Right ventricle myocardium inferior (tissue), 1 donor: ENCODE measurements around the gene LLGL2. TPM values are rescaled to one million over a fixed set of nuclear protein-coding genes. Genes with fewer than 3 reads are reported as not detected.

Experiments used
- ATAC-seq: fragments of 200-7000 bp; cut with Tn5 transposase; one replicate; pipeline ENCODE4 v1.9.1; 2020; ENCODE audit warnings: mild to moderate bottlenecking, moderate library complexity
- DNase-seq: peaks from one replicate; pipeline ENCODE4 v3.0.0; 2021; ENCODE audit errors: missing footprints
- intact Hi-C: fragments of 100-400 bp; cut with DNase I; formaldehyde crosslinking; loops from one replicate; pipeline ENCODE4 v1.11.0; 2022
- total RNA-seq: library from RNA; stranded (reverse); fragmentation: NEBNext Ultra II Directional; extraction: Animal tissue kit (Norgen Biotek cat#: 25700); gene quantifications from one replicate; pipeline ENCODE4 v1.2.1, GENCODE V29; 2021
- donor health status: DM: no; HTN: yes; CAD: no; lungs with severe emphysema.

LLGL2 gene
- total RNA-seq, 1 donor from 2014 or later: 4.1 TPM

- ATAC-seq (no peak), DNase-seq (no peak)
- intact Hi-C loops: no loop called here
These were observed 14.7 kb downstream of the LLGL2 start for GRCh38 chr17:75539967-75540729.

GRCh38 chr17:75540923-75541503 is 15.5 kb downstream of the LLGL2 start:
- ATAC-seq: no peak
- intact Hi-C loops: no loop called here
- no peak for DNase-seq

DNA sequence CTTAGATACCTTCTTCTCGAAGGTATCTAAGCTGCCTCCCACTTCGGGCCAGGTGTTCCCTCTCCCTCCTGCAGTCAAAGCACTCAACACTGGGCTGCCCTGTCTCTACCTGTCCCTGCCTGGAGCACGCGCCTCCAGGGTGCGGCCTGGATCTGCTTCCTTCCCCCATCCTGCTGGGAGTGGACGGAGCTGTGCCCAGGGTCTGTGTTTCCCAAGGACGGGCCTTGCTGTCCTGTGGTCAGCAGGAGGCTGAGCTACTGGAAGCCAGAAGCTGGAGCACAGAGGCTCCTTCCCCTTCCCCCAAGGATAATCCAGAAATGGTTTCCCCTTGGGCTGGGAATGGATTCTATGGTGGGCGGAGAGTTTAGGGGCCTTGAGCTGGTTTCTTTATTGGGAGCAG is 16.7 kb downstream of the LLGL2 start:
- DNase-seq (no peak), ATAC-seq (no peak)
- intact Hi-C loops: no loop called here

DNA sequence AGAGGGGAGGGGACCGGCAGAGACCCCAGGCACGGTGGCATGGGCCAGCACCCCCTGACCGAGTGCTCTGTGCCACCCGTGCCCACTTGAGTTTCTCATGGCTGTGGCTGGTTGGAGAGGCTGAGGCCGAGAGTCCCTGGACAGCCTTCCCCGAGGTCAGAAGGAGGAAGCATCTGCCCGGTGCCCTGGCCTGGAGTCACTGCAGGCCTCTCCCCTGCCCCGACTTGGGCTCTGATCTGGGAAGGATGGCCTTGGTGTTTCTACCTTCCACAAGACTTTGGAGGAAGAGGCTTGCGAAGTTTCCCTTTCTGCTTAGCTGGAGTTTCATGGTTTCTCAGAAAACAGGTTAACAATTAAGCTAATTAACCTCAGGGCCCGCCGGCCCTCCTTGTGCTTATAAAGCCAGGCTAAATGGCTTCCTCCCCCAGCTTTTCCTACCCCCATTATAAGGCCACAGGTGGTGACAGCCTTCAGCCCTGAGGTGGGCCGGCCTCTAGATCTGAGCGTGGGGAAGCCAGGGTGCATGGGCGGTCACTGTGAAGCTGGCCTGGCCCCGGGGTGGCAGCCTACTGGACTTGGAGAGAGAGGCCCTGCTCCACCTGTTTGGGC is 17.3 kb downstream of the LLGL2 start:
- no peak for ATAC-seq
- intact Hi-C loops: no loop called here

DNA sequence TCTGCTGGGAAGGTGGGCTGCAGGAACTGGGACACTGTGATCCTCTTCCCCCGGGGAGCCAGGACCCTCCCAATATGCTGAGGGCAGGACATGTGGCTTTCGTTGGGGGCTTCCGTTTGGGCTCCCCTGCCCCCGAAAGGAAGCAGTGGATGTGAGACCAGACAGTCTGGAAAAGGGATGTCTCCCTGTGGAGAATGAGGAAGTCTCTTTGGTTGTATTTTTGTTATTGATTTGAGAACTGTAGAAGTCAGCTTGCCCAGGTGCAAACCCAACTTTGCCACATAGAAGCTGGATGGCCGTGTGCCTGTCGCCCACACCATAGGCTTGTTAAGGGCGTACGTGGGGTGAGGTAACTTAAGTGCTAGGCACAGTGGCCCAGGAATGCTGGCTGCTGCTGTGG is 18.8 kb downstream of the LLGL2 start:
- intact Hi-C loops: no loop called here
- ATAC-seq (no peak), DNase-seq (no peak)

More for the DNA sequence above, 17.3 kb downstream of the LLGL2 start:
- DNase-seq: peak; percentile 54

DNA sequence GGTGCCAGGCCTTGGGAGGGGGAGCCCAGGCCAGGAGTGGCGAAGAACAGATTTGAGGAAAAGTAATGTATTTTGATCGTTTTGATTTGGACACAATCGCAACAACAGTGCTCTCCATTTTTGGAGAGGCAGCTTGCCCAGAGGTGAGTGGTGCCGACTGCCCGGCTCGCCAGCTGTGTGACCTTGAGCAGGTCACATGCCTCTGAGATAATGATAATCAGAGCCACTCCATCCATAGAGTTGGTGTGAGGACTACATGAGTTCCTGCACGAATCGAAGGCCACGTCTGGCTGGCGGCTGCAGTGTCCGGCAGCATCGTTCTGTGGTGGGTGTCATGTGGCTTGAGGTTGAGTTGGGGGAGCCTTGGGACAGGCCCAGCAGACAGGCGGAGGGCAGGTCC is 20.7 kb downstream of the LLGL2 start:
- intact Hi-C loops: no loop called here
- ATAC-seq: no peak

GRCh38 chr17:75547091-75547490 is 21.6 kb downstream of the LLGL2 start:
- intact Hi-C loops: no loop called here
- no peak for ATAC-seq
- peak; percentile 6 for DNase-seq

More for the DNA sequence above, 20.7 kb downstream of the LLGL2 start:
- DNase-seq: peak; percentile 69

GRCh38 chr17:75548813-75549212 is 23.3 kb downstream of the LLGL2 start:
- DNase-seq: peak; percentile 22
- no peak for ATAC-seq
- intact Hi-C loops: no loop called here

GRCh38 chr17:75549246-75550138 is 24.0 kb downstream of the LLGL2 start:
- intact Hi-C loops: no loop called here
- DNase-seq (peak; percentile 58), ATAC-seq (peak; percentile 64)

DNA sequence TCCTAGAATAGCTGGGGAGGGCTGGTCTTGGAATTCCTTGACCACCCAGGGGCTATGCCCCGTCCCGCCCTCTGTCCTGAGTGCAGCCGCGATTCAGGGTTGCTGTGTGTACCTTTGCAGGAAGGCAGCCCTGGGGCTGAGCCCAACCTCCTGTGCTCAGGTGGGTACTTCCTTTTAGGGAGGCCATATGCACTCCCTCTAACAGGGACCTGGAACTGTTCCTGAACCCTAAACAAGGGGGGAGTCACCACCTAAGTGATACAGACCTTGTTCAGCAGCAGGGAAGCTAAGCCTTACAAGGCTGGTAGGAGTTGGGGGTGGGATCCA is 24.6 kb downstream of the LLGL2 start:
- DNase-seq (peak; percentile 44), ATAC-seq (no peak)
- intact Hi-C loops: no loop called here

DNA sequence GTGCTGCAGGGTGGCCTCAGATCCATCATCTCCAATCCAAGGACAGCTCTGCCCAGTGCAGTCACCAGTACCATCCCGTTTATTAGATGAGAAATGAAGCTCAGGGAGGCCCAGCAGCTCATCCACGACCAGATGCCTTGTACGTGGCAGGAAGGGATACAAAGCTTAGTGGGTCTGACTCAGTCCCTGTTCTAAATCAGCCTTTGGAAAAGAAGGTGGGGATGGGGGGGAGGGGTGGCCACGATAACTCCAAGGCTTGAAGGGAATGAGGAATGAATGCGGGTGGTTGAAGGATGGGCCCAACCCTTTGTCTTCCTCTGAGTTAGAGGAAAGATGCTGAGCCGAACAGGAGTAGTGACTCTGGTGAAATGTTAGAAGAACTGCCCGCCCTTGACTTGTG is 25.8 kb downstream of the LLGL2 start:
- DNase-seq: peak; percentile 16
- no peak for ATAC-seq
- intact Hi-C loops: no loop called here

DNA sequence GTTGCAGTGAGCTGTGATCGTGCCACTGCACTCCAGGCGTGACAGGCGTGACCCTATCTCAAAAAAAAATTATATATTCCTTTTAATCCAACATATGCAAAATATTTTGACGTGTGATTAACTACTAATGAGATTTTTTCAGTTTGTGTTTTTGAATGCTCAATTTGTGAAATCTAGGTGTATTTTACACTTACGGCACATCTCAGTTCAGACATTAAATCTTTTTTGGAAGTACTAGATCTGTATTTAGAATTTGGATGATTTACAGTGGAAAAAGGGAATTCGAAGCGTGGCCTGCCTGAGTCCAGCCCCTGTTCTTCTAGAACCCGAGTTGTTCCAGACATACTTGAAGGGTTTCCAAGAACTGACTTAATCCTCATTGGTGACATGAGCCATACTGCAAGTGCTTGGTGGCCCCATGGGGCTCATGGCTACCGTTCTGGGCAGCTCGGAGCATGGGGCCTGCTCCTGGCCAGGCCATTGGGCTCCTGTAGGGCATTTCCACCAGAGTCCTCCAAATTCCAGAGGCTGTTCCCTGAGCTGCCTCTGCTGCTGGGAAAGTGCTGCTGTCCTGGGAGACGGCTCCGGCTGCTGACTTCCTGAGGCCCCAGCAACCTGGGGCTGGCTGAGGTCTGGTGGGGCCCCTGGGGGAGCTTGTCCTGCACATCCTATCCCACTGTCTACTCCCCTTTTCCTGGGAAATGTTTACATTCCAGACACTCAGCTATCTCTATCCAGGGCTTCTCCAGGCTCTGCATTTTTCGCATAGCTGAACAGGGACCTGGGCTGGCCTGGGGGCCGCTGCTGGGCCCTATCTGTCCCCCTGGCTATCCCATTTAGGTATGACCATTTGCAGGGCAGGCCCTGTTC is 27.2 kb downstream of the LLGL2 start:
- DNase-seq (peak; percentile 17), ATAC-seq (no peak)
- intact Hi-C loops: no loop called here

- DNase-seq (peak; percentile 32), ATAC-seq (no peak)
- intact Hi-C loops: no loop called here
These were observed 28.0 kb downstream of the LLGL2 start for GRCh38 chr17:75553295-75554110.

DNA sequence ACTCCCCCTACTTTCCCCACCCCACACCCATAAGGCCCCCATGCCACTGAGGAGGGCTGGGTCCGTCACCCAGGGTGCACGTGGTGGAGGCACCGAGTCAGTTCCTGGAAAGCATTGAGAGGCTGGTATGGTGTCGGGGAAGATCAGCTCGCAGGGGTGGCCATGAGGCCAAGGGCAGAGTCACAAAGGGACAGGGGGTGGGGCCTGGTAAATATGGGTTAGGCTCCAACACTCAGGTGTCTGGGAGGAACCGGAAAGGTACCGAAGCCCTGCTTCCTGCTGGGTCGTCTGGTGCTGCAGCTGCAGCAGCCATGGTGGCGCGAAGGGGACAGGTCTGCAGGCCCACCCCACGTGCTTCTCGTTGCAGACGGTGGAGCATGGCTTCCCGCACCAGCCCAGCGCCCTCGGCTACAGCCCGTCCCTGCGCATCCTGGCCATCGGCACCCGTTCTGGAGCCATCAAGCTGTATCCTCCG is 30.2 kb downstream of the LLGL2 start:
- intact Hi-C loops: no loop called here
- DNase-seq (no peak), ATAC-seq (no peak)

DNA sequence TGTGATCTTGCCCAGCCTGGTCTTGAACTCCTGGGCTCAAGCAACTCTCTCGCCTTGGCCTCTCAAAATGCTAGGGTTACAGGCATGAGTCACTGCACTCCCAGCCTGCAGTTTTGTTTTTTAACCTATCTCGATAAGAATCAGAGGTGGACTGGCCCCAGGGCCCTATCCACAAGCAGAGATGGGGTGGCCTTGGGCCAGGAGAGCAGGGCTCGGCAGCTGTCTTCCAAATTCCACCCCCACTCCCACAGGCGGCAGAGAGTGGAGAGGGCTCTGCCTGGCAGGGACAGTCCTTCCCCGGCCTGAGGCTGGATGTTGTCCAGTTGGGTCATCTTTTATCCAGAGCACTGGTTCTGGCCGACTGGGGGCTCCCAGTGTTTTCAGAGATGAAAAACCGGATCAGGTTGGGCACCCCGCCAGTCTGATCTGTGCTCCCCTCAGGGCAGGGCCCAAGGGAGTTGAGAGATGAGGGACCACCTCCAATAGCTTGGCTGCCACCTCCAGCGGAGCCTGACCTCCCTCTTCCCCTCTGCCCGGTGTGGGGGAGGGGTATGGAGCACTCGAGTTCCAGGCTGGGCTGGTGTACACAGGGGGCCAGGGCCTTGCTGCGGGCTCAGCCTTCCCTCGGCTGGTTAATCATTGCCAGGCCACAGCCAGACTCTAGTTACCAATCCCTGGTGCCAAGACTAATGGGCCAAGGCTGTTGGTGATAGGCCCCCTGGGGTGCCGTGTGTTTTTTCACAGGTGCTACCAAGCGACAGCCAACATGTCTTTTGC is 31.8 kb downstream of the LLGL2 start:
- DNase-seq: no peak

DNA sequence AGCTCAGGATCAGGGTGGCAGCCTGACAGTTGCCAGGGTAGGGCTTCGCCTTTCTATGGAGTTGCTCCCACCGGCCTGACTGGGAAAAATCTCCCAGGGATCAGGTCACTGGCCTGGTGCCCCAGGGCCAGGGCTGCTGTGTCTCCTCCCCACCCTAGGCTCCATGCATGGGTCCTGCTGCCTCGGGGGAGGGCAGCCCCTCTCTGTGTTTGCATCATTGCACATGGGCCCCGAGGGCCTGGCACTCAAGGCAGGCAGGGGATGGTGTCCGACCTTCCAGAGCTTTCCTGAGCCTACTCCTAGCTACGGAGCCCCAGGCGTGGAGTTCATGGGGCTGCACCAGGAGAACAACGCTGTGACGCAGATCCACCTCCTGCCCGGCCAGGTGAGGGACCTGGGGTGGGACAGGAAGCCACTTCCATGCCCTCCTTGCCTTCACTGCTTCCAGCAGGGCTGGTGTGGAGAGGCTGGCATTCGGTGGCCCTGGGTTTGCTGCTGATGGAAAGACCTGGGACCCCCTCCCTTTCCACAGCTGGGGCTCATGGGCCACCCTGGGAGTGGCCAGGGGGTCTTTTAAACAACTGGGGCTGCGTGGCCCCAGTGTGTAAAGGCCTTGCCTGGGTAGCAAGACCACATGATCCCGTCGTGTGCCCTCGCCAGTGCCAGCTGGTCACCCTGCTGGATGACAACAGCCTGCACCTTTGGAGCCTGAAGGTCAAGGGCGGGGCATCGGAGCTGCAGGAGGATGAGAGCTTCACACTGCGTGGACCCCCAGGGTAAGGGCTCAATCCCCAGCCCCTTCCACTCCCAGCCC is 32.6 kb downstream of the LLGL2 start:
- DNase-seq (no peak), ATAC-seq (no peak)
- intact Hi-C loops: no loop called here

More for the DNA sequence above, 31.8 kb downstream of the LLGL2 start:
- no peak for ATAC-seq
- intact Hi-C loops: no loop called here
